COLO829 (cell line): ENCODE data around the gene RIF1.

ENCODE experiments used
- DNase-seq: peaks from one replicate; pipeline ENCODE4 v3.0.0; 2012; ENCODE audit warnings: low spot score

The RIF1 gene

DNA sequence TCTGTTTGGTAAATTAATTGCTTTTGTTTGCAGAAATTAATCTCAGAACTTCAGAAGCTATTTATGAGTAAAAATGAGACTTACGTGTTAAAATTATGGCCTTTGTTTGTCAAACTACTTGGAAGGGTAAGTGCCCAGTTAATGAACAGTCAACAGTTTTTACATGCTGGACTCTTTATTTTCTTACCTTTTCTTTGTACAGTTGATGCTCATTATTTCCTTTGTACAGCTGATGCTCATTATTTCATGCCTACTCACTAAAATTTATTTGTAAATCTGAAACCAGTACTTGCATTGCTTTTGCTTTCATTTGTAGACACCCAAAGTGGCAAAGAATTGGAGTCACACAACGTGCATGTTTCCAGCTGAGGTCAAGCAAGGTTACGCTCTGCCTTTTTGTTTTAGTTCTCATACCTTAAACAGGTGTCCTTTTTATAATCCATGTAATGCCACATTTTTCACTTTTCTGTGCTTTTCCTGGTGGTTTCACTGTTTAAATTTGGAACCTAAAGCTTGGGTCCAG, 13.3 kb downstream of the RIF1 start:
- no peak for DNase-seq

DNA sequence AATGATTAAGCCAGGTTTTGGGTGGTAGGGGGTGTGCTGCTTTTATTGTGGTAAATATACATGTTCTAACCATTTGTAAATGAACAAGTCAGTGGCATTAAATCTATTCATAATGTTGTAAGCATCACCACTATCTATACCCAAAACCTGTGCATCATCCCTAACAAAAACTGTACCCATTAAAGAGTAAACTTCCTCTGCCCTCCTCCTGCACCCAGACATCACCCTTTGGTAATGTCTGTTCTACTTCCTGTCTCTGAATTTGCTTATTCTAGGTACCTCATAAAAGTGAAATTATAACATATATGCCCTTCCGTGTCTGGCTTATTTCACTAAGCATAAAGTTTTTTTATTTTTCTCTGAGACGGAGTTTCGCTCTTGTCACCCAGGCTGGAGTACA, 14.1 kb downstream of the RIF1 start:
- no peak for DNase-seq

DNA sequence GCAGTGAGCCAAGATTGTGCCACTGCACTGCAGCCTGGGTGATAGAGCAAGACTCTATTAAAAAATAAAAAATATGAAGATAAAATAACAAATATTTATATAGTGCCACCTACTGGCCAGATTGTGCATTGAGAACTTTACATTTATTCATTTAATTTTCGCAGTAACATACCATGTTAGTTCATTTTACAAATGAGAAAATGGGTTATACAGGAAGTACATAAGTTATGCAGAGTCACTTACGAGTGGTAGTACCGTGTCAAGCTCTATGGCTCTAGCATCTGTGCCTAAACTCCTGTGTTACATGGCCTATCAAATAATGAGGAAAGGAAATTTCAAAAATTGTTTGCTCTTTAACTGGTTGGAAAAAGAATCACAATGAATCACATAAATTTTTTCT, 27.9 kb downstream of the RIF1 start:
- peak; percentile 20 for DNase-seq

DNA sequence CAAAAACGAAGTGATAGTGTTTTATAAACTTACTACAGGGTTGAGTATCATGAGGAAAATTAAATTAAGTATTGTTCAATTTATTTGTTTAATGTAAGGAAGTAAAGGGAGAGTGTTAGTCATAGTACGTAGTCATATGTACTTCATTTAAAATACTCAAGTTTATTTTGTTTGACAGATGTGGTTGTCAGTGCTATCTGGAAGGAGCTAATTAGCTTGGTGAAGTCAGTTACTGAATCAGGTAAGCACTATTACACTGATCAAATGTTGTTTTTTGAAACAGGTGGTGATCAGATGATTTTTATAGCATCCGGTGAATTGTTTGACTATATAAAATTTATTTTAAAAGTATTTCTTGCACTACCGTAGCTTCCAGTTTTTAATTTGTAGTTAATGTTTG, 28.8 kb downstream of the RIF1 start:
- no peak for DNase-seq

DNA sequence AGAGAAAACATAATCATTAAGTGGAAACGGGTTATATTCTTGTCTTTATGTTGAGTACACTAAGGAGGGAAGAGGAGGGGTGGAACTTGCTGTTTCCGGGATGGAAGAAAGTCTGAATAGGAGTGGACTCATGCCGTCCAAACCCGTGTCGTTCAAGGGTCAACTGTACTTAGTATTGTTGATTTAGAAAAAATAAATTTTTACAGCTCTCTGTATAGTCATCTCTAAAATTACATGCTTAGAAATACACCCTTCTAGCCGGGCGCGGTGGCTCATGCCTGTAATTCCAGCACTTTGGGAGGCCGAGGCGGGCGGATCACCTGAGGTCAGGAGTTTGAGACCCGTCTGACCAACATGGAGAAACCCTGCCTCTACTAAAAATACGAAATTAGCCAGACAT, 29.4 kb downstream of the RIF1 start:
- no peak for DNase-seq

DNA sequence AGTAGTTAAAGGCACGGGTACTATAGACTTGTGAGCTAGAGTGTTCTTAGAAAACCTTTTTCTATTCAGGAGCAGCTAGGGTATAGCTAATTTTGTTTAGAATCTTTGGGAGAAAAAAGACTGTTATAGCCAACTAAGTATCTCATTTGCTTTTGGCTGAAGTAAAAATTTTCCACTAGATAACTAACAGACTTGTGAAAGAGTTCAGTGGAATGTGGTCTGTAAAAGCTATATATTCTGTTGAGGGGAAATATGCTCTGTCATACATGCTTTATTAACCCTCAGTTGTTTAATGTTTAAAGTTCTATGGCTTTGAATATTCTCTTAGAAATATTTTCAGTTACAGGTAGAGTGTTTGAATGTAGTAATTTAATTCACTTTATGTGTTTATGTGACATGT, 49.7 kb downstream of the RIF1 start:
- DNase-seq: no peak

DNA sequence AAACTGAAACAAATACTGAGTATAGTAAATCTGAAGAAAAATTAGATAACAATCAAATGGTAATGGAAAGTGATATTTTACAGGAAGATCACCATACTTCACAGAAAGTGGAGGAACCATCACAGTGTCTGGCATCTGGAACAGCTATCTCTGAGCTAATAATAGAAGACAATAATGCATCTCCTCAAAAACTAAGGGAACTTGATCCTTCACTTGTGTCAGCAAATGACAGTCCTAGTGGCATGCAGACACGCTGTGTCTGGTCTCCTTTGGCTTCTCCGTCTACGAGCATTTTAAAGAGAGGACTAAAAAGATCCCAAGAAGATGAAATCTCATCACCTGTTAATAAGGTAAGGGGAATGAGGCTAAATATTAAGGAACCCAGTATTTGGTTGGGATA, 56.1 kb downstream of the RIF1 start:
- no peak for DNase-seq

DNA sequence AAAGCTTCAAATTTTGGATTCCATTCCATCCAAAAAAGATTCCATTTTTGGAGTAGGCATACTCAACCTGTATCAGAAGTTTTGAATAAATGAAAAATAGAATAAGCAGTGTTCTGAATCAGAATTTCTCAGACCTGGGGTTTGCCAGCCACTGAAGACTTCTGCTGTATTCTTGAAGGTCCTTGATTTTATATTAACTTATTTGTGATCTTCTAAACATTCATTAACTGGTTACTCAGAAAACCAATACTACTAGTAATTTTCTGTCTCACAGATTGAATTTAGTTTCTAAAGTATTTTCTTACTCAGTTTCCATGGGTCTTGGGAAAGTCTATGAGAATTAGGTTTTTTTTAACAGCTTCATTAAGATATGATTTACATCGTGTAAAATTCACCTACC, 60.9 kb downstream of the RIF1 start:
- no peak for DNase-seq

DNA sequence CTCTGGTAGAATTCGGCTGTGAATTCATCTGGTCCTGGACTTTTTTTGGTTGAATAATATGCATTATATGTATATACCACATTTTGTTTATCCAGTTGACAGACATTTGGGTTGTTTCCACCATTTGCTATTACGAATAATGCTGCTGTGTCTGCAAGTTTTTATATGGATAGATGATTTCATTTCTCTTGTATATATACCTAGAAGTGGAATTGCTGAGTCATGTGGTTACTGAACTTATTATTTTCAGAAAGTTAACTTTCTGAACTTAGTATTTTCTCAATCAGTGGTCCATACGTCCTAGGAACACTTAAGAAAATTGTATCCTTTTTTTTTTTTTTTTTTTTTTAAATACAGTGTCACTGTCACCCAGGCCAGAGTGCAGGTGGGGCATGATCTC, 63.3 kb downstream of the RIF1 start:
- no peak for DNase-seq

DNA sequence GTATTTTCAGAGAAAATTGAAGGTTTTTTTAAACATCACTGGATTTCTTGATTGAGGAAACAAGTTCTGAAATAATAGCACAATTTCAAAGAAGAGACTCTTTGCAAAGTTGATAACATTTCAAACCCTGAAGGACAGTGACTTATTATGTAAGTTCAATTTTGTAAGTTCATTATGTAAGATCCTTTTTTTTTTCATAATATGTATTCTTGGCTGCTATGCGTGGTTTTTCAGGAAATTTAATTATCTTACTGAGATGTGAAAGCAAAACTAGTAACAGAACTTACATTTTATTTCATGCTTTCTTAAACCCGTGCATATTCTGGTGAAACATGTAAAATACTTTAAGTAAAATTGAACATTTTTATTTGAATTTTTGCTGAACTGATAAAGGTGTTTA, 65.4 kb downstream of the RIF1 start:
- DNase-seq: no peak

DNA sequence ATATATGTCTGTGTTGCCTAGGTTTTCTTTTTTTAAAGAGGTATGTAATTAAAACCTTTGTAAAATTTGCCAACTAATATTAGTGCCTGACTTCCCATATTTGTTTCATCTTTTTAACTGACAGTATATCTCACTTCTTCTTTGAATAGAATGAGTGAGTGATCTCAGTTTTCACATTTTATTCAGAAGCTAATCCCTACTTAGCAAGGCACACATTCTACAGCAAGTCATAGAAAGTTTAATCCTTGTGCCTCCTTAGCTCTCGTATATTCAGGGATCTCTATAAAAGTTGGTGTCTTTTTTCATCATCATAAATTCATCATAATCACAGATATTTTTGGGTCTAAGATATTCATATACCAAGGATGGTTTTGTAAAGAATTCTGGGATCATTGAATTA, 66.6 kb downstream of the RIF1 start:
- DNase-seq: no peak

DNA sequence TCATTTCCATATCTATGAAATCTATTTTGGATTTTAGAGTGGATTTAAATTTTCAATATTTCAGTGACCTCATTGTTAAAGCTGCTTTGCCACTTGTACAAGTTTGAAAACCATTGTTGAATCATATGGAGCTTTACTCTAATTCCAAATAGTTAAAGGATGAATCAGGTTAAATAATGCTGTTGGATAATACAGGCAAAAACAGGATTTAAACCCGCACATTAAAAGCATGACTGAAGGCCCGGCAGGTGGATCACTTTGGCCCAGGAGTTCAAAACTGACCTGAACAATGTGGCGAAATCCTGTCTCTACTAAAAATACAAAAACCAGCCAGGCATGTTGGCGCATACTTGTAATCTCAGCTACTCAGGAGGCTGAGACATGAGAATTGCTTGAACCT, 68.3 kb downstream of the RIF1 start:
- DNase-seq: no peak

DNA sequence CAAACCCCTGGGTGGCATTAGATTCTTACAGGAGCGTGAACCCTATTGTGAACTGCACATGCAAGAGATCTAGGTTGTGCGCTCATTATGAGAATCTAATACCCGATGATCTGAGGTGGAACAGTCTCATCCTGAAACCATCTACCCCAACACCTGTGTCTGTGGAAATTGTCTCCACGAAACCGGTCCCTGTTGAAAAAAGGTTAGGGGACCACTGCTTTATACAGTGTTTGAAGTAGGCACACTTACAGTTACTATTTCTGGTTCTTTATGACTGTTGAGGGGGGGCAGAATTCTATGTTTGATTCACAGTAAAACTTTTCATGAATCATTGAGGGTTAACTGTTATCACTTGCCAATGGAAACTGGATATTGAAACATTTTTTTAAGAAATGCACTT, 72.0 kb downstream of the RIF1 start:
- DNase-seq: no peak

DNA sequence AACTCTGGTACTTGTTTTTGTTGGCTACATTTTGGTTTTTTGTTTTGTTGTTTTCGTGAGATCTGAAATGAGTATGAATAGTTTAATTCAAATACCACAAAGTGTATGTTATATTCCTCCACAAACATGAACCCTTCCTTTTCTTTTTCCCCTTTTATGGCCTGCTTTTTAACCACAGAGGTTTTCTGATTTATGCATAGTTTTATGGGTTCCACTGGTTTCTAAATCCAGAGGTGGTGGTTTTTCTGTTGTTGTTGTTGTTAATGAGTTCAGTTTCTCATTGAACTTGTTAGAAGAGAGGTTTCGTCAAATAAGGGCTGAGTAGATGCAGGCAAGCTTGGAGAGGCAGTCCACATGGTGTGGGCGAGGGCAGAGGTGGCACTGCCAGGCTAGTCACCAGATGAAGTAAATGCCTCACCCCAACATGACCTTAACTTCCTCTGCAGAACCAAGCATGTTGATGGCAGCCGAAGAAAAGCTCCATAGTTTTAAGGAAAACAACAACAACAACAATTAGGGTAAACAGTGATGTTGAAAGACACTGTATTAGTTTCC, 72.5 kb downstream of the RIF1 start:
- DNase-seq: no peak

DNA sequence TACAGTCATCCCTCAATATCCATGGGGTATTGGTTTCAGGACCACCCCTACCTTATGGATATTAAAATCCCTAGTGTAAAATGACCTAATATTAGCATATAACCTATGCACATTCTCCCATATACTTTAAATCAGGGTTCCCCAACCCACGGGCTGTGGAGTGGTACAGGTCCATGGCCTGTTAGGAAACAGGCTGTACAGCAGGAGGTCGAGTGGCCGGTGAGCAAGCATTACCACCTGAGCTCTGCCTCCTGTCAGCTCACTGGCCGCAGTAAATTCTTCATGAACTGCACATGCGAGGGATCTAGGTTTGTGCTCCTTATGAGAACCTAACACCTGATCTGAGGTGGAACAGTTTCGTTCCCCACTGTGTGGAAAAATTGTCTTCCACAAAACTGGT, 73.8 kb downstream of the RIF1 start:
- DNase-seq: no peak

DNA sequence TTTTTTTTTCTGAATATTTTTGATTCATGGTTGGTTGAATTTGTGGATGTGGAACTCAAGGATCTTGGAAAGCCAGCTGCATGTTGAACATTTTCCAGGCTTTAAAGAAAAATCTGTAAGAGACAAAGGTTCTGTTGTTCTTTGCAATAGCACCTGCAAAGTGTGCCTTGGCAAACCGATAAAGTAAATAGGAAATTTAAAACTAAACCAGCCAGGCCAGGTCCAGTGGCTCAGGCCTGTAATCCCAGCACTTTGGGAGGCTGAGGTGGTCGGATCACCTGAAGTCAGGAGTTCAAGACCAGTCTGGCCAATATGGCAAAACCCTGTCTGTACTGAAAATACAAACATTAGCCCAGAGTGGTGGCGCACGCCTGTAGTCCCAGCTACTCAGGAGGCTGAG, 74.4 kb downstream of the RIF1 start:
- no peak for DNase-seq

DNA sequence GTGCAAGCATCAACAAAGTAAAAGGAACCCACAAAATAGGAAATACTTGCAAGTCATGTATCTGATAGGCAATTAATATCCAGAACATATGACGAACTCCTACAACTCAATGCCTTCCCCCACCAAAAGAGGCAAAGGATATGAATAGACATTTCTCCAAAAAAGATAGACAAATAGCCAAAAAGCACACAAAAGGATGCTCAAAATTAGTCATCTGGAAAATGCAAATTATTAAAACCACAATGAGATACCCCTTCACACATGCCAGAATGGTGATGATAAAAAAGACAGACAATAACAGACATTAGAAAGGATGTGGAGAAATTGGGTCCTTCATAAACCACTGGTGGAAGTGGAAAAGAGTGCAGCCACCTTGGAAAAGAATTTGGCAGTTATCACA, 76.4 kb downstream of the RIF1 start:
- DNase-seq: no peak

DNA sequence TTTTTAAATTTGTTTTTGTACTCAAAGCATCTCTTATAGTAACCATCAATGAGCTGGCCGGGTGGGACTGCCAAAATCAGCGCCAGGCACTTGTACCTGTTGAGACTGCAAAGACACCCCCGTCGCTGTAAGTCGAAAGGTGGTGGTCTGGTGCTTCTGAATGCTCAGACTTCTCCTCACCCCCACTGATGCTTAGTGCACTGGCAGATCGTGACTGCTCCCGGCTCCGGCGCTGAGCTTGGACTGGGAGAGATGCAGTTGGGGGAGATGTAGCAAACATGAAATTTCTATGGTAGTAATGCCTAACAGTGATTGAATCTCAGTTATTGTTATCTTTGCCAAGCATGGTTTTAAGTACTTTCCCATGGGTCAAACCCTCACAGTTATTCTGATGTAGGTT, 80.6 kb downstream of the RIF1 start:
- DNase-seq: no peak

DNA sequence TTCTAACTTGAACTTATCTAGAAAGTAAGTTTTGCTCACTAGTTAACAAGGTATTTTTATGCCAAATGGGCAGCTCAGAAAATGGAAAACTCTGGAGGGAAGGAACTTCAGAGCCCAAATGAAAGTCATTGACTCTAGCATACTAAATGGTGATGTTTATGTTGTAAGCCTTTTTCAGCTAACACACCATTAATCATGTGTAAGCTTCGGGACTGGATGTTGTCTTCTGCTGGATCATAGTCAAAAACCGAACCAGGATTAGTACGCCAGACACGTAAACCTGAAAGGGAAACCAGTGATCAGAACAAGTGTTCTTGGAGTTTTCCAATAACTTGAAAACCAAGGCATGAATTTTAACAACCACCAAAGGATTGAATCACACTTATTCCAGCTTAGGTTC, 81.8 kb downstream of the RIF1 start:
- DNase-seq: no peak

DNA sequence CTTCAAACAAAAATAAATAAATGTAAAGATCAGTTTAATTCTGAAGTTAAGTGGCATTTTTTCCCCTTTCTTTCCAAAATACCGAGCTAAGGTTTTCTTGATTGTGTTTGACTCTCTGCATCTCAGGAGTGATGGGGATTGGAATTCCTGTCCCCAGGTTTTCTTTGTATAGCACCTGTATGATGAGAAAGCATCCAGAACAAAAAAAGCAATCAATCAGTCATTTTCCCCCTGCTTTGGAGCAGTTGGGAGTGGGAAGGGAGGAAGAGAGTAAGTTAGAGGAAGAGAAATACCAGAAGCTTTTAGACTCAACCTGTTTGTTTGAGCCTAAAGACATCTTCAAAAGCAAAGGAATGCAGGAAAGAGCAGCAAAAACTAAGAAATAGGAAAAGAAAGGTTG, 88.5 kb downstream of the RIF1 start:
- DNase-seq: no peak

DNA sequence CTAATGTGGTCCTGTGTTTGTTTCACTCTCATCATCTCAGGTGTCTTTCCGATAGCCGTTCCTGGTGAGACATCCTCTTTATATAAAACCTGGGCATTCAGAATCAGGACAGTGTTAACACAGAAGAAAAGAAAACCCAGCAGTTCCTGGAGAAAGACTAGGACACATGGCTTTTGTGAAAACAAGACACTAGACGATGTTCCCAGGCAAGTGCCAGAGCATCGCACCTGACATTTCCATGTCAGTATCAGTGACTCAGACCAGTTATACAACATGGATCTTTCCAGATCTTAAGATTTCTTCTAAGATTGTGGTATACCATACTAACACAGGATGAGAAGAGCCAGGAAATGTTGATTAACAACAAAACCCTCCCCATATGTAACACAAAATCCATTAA, 96.5 kb downstream of the RIF1 start:
- no peak for DNase-seq

DNA sequence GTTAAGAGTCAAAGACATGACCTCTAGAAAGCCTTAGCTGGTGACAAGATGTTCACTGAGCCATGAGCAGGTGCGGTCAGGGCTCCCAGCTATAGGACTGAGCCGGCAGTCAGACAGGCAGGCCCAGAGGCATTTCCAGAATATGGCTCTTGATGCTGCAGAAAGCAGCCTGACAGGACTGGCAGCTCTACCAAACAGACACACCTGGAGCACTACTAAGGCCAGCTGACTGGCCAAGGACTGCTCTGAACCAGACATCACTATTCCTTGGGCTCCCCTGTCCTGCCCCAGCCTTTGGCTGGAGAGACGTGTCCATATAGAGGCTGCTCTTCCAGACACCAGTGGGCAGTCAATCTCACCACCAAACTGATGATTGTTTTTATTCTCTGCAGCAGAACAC, 98.8 kb downstream of the RIF1 start:
- DNase-seq: no peak

DNA sequence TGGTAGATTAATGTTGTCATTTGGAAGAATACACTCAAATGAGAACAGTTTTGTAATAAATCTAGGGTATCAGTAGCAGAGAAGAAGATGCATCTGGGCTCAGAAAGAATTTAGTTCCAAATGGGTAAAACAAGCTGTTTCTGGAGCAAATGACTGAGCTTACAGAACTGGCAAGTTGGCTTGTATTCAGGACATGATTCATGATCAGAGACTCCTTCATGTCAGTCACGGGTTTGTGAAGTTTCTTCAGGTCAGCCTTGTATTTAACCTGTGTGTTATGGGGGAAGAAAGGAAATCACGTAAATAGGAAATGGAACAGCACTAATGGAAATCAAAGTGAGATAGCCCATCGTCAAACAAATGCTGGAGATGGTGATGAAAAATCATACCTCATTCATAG, 109.1 kb downstream of the RIF1 start:
- no peak for DNase-seq

DNA sequence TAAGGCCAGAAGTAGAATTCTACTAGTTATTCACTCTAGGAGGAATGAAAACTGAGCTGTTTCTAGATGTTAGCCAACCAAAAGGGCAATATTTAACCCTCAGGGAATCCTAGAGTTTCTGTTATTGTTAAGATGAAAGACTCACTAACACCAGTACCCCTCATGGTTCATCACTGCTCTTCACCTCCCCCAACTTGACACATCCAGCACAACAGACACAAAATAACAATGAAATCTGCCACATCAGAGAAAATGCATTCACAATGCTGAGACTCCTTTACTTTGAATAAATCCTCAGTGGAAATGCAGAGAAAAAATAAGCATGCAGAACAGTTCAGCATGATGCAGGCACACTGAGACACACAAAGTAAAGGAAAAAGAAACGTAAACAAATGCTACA, 111.3 kb downstream of the RIF1 start:
- DNase-seq: no peak

DNA sequence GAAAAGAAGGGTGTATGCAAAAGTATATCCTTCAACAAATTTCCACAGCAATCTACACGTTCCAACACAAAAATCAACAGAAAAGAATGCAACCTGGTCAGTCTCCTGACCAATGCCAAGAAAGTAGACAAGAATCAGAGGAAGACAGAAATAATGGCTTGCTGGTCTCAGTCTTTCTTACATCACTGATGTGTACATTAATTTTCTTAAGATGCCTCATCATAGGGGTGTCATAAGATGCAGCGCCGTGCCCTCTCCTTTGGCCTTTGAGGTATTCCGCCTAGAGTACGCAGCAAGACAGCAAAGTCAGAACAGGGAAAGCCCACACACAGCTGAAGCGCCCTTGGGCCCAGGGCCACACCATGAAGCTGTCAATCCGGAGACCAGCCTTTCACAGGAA, 112.9 kb downstream of the RIF1 start:
- no peak for DNase-seq
